ENCODE measurements around the gene ATP6V1F. TPM values are rescaled to one million over a fixed set of nuclear protein-coding genes. Genes with fewer than 3 reads are reported as not detected.

ATP6V1F gene
- polyA plus RNA-seq, 1 donor (not counting 4 experiments of a cell fraction or from before 2014, with no cell fraction given), result 263 TPM

- H3K36me3 ChIP-seq (ENCODE audit: control insufficient read depth in 2 of 2, extremely low read depth in 1 of 2, insufficient read depth in 2 of 2, low read length in 2 of 2), result no peaks in the 10 kb centered on the region
- no peaks in the 10 kb centered on the region for H3K9me3 ChIP-seq (ENCODE audit: control insufficient read depth, low read depth, low read length)
- no peak for TF ChIP-seq EZH2 (IDR thresholded peaks at IDR 0.05; ENCODE audit: low read length)
- TF ChIP-seq, protein P1, sequence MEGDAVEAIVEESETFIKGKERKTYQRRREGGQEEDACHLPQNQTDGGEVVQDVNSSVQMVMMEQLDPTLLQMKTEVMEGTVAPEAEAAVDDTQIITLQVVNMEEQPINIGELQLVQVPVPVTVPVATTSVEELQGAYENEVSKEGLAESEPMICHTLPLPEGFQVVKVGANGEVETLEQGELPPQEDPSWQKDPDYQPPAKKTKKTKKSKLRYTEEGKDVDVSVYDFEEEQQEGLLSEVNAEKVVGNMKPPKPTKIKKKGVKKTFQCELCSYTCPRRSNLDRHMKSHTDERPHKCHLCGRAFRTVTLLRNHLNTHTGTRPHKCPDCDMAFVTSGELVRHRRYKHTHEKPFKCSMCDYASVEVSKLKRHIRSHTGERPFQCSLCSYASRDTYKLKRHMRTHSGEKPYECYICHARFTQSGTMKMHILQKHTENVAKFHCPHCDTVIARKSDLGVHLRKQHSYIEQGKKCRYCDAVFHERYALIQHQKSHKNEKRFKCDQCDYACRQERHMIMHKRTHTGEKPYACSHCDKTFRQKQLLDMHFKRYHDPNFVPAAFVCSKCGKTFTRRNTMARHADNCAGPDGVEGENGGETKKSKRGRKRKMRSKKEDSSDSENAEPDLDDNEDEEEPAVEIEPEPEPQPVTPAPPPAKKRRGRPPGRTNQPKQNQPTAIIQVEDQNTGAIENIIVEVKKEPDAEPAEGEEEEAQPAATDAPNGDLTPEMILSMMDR (optimal IDR thresholded peaks at IDR 0.05 in 1 of 3, IDR thresholded peaks at IDR 0.05 in 1 of 3, conservative IDR thresholded peaks at IDR 0.05 in 1 of 3; ENCODE audit: extremely low read depth in 1 of 3, insufficient read depth in 2 of 3, low read length in 3 of 3), result no peak
- no peak overlapping the region for H2AFZ ChIP-seq (ENCODE audit: control insufficient read depth, low read length)
- H3K4me1 ChIP-seq (ENCODE audit: control insufficient read depth, extremely low read depth, insufficient read depth, low read length), result peaks cover 10% of the 10 kb centered on the region
- no peaks in the 10 kb centered on the region for H3K79me2 ChIP-seq (ENCODE audit: control insufficient read depth, insufficient read depth, low read length)
- DNase-seq (ENCODE audit: low read depth, low spot score), result no peak
- H3K9me1 ChIP-seq (ENCODE audit: control insufficient read depth, extremely low read depth, insufficient read depth, low read length), result no peaks in the 10 kb centered on the region
- H3K4me3 ChIP-seq (ENCODE audit: control insufficient read depth in 2 of 3, extremely low read depth in 1 of 3, insufficient read depth in 2 of 3, low read depth in 1 of 3, low read length in 3 of 3), result no peak overlapping the region
- no peak overlapping the region for H3K4me2 ChIP-seq (ENCODE audit: control insufficient read depth, extremely low read depth, insufficient read depth, low read depth, low read length)
- no peaks in the 10 kb centered on the region for H3K27me3 ChIP-seq (ENCODE audit: control insufficient read depth, extremely low read depth, insufficient read depth, low read length)
- H4K20me1 ChIP-seq (ENCODE audit: control insufficient read depth, extremely low read depth, insufficient read depth, low read length), result no peaks in the 10 kb centered on the region
- dilution Hi-C loops (cut with MboI; ENCODE audit: extremely low pct_ligation_motif_present, low sequenced_read_pairs), result no loop called here
- no peak overlapping the region for H3K9ac ChIP-seq (ENCODE audit: control insufficient read depth, extremely low read depth, insufficient read depth, low read length)
- H3K27ac ChIP-seq (ENCODE audit: control insufficient read depth, insufficient read depth, low read length), result no peak overlapping the region
- no peak for FAIRE-seq
These were observed 16.8 kb downstream of the ATP6V1F start for GRCh38 chr7:128879461-128879938.

GRCh38 chr7:128879939-128880746 lies 17.5 kb downstream of the ATP6V1F start:
- no peaks in the 10 kb centered on the region for H3K36me3 ChIP-seq (ENCODE audit: control insufficient read depth in 2 of 2, extremely low read depth in 1 of 2, insufficient read depth in 2 of 2, low read length in 2 of 2)
- no peaks in the 10 kb centered on the region for H3K9me1 ChIP-seq (ENCODE audit: control insufficient read depth, extremely low read depth, insufficient read depth, low read length)
- dilution Hi-C loops (cut with MboI; ENCODE audit: extremely low pct_ligation_motif_present, low sequenced_read_pairs), result no loop called here
- no peaks in the 10 kb centered on the region for H4K20me1 ChIP-seq (ENCODE audit: control insufficient read depth, extremely low read depth, insufficient read depth, low read length)
- H3K9me3 ChIP-seq (ENCODE audit: control insufficient read depth, low read depth, low read length), result no peaks in the 10 kb centered on the region
- H3K27ac ChIP-seq (ENCODE audit: control insufficient read depth, insufficient read depth, low read length), result no peak overlapping the region
- TF ChIP-seq EZH2 (IDR thresholded peaks at IDR 0.05; ENCODE audit: low read length), result no peak
- TF ChIP-seq, protein P1 (optimal IDR thresholded peaks at IDR 0.05 in 1 of 3, IDR thresholded peaks at IDR 0.05 in 1 of 3, conservative IDR thresholded peaks at IDR 0.05 in 1 of 3; ENCODE audit: extremely low read depth in 1 of 3, insufficient read depth in 2 of 3, low read length in 3 of 3), result peak; percentile 82 to 96 (median 90)
- H3K27me3 ChIP-seq (ENCODE audit: control insufficient read depth, extremely low read depth, insufficient read depth, low read length), result no peaks in the 10 kb centered on the region
- H3K4me3 ChIP-seq (ENCODE audit: control insufficient read depth in 2 of 3, extremely low read depth in 1 of 3, insufficient read depth in 2 of 3, low read depth in 1 of 3, low read length in 3 of 3), result no peak overlapping the region
- no peak overlapping the region for H3K4me2 ChIP-seq (ENCODE audit: control insufficient read depth, extremely low read depth, insufficient read depth, low read depth, low read length)
- peaks cover 10% of the 10 kb centered on the region for H3K4me1 ChIP-seq (ENCODE audit: control insufficient read depth, extremely low read depth, insufficient read depth, low read length)
- H3K79me2 ChIP-seq (ENCODE audit: control insufficient read depth, insufficient read depth, low read length), result no peaks in the 10 kb centered on the region
- H3K9ac ChIP-seq (ENCODE audit: control insufficient read depth, extremely low read depth, insufficient read depth, low read length), result no peak overlapping the region
- no peak for DNase-seq (ENCODE audit: low read depth, low spot score)
- peak; percentile 68 for FAIRE-seq
- no peak overlapping the region for H2AFZ ChIP-seq (ENCODE audit: control insufficient read depth, low read length)
